GM18526 (cell line): Measurements from ENCODE around the gene TRIO.

Experiments
- POLR2A ChIP-seq: IDR thresholded peaks from 3 replicates; pipeline ENCODE4 v1.6.1; 2011; ENCODE audit not compliant: insufficient read length; ENCODE audit errors: extremely low read depth

The TRIO gene

DNA sequence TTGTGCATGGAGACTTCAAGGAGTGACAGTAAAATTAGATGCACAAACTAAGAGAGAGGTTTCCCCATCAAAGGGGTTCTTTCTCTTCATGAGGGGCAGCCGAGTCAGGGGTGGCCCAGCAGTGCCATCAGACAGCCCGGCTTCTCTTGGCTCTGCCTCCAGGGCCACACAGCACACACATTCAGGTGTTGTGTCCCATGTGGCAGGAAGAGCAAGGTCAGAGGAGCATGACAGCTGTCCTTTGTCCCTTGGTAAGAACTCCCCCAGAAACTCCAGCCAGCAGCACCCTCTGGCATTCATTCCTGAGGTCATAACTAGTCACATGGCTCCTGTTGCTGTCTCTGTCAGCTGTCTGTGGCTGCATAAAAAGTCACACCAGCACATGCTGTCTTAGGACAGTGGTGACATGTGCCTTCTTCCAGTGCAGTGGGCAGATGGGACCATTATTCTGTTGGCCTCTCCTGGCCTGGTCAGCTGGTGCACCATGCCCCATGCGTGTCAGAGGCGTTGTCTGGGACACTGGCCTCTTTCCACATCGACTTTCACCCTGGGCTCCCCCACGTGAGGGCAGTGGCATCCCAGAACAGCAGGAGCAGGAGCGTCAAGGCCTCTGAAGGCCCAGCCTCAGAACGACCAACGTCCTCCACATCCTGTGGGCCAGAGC is 360.0 kb downstream of the TRIO start:
- no peak for TF ChIP-seq POLR2A

DNA sequence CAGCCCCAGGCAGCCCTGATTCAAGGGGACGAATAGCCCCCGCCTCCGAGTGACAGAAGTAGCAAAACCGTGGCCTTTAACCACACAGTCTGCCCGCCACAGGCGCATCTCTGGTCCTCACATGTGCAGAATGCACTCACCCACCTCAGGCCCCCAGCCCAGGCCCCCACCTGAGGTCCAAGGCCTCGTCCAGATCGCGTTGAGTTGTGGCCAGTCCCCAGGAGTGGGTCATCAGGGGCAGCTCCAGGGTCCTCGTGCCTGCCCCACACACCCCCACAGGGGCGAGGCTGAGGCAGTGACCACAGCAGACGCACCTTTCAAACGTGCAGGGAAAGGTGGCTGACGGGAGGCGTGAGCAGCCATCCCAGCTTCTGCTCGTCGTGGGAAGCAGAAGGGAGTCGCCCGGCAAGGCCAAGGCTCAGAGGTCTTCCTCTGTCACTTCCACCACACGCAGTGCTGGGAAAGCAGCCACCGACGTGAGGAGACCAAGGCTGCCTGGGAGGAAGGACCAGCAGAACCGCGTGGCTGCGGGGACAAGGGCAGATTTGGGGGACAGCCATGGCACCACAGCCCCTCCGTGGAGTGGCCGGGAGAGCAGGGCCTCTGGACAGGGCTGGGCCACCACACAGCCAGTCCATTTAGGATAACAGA is 360.7 kb downstream of the TRIO start:
- TF ChIP-seq POLR2A: no peak

DNA sequence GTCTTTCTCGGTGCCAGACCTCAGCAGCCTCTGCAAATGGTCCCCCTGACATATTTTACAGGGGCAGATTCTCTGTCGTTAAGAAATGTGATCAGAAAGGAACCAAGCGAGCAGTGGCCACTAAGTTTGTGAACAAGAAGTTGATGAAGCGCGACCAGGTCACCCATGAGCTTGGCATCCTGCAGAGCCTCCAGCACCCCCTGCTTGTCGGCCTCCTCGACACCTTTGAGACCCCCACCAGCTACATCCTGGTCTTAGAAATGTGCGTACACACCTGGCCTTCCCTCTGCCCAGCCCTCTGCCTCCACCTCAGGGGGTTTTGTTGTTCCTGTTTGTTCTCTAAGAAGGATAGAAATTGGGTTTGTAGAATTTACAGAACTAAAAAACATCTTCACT is 361.2 kb downstream of the TRIO start:
- no peak for TF ChIP-seq POLR2A

DNA sequence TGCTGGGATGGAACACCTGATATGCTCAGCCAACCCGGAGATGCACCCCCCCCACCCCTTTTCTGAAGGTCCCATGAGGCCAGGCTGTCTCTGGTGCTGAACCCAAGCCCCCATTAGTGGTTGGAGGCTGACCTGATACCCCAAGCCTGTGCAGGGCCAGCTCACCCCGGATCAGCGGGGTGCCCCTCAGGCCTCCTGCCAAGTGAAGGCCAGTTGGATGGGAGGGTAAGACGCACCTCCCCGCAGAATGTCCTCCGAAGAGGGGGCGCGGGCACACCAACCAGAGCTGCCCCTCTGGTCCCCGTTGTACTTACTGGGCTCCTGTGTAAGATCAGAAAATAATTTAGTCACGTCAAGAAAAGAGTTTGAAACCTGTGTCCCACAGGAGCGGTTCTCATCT is 361.7 kb downstream of the TRIO start:
- no peak for TF ChIP-seq POLR2A

DNA sequence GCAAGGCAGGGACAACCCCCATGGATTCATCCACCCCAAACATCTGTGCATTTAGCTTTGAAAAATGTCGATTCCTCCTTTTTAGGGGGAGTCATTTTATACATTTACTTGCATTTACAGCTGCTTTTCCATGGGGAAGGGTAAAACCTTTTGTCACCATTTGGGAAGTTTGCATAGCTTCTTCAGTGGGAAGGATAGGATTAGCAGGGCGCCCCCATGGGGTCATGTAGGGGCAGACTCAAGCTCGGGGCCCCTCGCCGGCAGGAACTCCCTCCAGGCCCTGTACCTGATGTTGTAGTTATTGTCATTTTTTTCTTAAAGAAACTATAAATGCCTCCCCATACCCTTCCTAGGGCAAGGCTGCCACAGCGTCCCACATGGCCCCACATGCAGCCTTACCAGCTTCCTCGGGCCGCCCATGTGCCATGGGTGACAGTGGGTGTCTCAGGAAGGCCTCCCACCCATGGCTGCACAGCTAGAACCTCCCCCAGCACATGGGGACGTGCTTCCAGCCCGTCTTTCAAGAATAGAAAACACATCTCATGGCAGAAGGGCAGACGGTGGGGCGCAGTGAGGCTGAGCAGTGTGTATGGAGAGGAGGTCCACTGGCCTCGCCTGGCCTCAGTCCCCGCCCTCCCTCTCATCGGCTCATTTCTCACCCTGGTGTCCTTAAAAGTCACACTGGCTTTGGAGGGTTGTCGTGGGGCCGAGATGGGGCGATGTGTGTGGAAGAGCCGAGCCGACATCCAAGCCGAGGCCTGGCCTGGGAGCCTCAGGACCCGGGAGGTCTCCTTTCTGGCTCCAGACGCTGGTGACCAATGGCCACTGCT is 362.4 kb downstream of the TRIO start:
- TF ChIP-seq POLR2A: no peak

DNA sequence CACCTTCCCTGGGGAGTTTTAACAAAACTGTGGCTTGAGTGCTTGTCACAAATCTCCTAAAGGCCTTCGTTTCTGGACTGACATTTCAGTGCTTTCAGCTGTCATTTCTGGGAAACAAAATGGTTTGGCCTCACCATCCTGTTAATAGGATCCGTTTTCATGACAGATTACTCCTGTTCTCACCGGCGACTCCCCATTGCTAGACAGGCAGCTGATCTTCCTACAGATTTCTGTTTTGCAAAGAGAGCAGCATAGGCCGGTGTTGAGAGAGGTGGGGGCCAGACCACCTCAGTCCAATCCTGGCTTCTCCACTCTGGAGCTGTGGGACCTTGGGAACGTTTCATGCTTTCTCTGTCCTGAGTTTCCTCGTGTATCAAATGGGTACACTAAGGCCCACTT is 363.0 kb downstream of the TRIO start:
- TF ChIP-seq POLR2A: no peak

DNA sequence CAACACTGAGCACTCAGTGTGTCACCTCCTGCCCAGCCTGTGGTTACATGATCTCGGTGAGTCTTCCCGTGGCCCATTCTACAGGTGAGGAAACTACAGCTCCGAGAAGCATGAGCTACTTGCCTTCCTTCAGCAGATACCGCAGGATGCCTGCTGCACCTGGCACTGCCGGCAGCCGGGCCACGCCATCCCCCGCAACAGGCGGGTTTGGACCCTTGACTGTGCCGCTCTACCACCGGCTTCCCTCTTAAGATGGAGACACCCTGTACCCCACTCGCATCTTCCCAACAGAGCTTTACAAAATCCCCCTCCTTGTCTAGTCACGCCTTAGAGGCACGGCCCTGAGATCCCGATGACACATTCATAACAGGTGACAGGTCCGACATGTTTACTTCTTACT is 363.5 kb downstream of the TRIO start:
- no peak for TF ChIP-seq POLR2A

DNA sequence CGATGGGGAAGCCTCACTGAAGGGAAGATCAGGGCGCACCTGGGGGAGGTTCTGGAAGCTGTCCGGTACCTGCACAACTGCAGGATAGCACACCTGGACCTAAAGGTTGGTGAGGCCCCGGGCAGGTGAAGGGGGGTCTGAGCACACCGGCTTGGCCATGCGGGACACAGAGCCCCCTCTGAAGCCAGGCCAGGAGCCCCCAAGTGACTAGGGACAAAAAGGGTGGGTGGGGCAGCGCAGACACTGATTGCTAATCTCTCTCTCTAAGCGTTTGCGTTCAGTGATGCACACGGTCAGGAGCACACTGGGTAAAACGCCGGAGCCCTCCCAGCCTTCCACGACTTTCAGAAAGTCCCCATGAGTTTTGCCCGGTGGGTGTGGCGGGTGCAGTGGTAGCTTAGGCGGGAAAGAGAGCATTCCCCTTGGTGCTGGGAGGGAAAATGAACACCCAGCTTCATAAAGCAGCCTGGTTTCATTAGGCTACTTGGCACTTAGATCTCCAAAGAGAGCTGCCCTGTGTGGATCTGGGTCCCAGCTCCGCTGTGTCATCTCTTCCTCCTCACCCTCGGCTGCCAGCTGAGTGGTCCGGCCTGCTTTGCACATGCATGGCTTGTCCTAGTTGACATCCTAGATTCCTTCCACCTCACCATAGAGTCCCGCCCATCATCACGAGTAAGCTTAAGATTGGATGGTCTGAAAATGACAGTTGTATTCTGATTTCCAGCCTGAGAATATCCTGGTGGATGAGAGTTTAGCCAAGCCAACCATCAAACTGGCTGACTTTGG is 364.2 kb downstream of the TRIO start:
- TF ChIP-seq POLR2A: no peak

DNA sequence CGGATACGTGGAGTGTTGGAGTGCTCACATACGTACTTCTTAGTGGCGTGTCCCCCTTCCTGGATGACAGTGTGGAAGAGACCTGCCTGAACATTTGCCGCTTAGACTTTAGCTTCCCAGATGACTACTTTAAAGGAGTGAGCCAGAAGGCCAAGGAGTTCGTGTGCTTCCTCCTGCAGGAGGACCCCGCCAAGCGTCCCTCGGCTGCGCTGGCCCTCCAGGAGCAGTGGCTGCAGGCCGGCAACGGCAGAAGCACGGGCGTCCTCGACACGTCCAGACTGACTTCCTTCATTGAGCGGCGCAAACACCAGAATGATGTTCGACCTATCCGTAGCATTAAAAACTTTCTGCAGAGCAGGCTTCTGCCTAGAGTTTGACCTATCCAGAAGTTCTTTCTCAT is 364.9 kb downstream of the TRIO start:
- no peak for TF ChIP-seq POLR2A

DNA sequence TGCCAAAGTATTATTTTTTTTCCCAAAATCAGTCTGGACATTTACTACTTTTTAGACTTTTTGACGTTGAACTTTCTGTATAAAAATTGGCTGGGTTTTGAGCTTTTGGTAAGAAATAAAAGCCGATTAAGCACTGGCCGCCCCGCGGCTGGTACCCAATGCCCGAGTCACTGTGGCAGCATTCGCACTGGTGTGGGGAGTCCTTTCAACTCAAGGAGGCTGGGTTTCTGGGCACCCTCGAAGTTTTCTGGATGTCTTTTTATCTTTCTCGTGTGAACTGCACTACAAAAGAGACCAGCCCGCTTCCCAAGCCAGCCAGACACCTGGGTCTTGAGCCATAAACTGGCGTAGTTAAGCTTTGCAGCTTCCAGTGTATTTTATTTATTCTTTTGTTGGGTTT is 366.4 kb downstream of the TRIO start:
- no peak for TF ChIP-seq POLR2A

DNA sequence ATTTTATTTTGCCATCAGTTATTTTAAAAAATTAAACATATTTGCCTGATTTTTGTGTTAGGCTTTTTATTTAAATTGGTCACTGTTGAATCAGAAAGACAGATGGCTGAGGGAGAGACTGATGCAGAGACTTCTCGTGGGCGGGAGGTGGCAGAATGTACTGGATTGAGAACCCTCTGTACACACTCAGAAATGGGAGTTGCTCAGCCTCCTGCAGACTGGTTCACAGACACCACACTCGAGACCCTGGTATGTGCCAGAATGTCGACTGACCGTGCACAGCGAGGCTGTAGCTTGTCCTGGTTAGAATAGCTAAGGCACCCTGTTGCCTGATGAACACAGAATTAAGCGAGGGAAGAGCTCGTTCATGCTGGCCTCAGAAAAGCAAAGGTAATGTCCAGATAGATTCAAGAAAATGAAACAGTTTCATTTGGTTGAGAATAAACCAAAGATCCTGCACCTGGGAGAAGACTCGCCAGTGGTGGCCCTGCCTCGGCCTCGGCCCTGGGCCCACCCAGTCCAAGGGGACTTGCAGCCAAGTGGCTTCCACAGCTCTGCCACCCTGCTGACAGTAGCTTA is 367.1 kb downstream of the TRIO start:
- no peak for TF ChIP-seq POLR2A

DNA sequence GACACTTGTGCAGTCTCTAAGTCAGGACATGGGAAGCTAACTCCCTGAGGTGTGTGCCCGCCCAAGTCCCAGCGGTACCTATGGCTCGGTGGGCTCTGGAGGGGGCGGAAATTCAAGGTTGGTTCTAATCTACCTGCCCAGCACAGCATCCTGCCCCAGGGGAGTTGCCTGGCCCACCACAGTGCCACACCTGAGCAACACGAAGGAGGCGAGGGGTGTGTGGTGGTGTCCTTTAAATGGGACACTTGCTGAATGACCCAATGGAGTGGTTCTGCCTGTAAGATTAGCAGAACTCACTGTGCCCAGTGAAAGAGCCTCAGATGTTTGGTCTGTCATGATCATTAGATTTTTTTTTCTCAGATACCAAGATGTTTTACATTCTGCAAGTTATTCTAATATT is 367.7 kb downstream of the TRIO start:
- TF ChIP-seq POLR2A: no peak

DNA sequence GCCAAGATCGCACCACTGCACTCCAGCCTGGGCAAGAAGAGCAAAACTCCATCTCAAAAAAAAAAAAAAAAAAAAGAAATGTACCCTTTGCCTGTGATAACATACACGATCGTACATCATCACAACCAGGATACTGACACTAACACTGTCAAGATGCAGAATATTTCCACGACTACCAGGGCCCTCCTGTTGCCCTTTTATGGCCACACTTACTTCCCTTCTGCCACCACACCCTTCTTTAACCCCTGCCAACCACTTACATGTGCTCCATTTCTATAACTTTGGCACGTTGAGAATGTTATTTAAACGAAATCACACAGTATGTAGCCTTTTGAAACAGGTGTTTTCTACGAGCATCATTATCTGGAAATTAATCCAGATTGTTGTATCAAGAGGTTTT is 369.4 kb downstream of the TRIO start:
- no peak for TF ChIP-seq POLR2A

DNA sequence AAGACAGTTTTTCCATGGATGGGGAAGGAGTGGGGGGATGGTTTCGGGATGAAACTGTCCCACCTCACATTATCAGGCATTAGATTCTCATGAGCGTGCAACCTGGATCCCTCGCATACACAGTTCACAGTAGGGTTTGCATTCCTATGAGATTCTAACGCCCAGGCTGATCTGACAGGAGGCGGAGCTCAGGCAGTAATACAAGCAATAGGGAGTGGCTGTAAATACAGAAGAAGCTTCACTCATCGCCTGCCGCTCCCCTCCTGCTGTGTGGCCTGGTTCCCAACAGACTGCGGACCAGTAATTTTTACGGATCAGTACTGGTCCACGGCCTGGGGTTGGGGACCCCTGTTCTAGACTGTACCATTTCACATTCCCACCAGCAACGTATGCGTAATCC is 370.1 kb downstream of the TRIO start:
- no peak for TF ChIP-seq POLR2A

DNA sequence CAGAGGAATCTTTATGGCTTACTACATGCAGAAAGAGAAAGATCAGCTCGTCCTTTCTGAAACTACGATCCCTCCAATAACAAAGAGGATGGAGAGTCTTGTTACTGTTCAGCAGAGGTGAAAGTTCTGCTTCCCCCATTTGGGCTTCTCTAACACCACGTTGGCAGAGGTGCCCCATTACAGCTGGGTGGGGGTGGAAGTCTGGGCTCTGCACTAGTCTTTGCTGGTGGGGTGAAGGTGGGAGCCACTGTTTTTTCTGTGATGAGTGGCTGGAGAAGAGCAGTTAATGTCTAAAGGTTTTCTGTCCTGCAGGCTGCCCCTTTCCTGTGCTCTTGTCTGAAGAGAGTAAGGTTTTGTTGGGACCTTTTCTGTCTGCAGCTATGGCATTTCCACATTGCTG is 373.8 kb downstream of the TRIO start:
- no peak for TF ChIP-seq POLR2A
